ENCODE data around the gene AGBL4.

AGBL4 gene

DNA sequence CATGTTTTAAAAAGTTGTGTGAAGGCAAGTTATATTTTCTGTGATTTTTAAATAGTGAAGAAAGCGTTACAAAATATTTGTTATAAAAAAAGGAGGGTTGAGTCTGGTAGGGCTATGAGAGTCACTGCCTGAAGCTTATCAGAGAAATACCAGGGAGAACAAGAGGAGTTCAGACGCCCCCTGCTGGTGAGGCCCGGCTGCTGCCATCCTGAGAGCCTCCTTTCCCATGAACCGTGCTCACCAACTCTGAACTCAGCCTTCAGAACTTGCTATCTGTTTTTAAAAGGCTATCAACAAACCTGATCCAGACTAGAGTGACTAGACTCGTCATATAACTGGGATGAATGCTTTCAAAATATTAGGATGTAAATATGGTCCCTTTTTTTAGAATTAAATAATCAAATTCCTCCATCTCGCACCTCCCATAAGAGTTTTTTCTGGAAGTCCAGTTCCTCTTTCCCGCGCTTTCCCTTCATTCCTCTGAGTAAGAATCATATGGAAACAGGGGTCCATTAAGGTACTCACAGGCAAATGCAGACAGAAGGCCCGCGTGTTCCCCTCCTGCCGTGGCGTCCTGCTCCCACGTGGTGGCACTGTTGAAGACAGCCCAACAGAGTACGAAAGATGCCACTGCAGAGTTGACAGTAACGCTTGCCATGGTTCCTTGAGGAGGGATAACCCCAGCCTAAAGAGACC is 1525.5 kb downstream of the AGBL4 start:
- peak; percentile 42 for DNase-seq

DNA sequence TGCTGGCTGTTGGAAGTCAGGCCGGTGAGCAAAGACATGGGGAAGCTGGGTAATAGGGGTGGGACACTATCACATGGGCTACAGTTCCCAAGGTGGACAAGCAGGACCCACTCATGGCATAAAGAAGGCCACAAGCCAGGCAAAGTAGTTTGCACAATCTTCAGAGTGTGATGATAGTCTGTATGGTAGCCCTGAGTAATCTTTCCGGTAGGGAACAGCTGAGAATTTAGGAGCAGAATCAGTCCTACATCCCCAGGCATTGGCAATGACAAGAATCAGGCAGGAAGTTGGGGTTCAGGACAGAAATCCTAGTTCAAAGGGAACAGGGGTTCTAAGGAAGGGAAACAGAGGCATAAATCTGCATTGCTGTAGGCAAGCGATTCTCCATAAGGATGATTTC is 1527.8 kb downstream of the AGBL4 start:
- no peak for DNase-seq

DNA sequence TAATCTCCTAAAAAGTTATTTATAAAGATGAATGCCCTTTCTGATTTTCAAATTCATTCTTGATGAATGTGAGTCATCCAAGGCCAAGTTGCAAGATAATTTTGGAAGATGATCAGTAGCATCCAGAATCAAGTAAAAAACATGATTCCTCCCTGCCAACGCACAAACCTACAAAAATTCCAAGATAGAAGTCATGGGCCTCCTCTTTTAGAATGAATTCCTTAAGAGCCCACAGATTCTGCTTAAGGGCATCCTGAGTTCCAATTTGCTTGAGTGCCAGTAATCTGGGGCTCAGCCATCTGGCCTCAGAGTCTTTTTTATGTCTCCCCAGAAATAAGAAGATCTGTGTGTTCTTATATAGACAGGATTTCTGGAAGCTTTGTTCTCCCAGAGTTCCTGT is 1528.6 kb downstream of the AGBL4 start:
- DNase-seq: no peak

DNA sequence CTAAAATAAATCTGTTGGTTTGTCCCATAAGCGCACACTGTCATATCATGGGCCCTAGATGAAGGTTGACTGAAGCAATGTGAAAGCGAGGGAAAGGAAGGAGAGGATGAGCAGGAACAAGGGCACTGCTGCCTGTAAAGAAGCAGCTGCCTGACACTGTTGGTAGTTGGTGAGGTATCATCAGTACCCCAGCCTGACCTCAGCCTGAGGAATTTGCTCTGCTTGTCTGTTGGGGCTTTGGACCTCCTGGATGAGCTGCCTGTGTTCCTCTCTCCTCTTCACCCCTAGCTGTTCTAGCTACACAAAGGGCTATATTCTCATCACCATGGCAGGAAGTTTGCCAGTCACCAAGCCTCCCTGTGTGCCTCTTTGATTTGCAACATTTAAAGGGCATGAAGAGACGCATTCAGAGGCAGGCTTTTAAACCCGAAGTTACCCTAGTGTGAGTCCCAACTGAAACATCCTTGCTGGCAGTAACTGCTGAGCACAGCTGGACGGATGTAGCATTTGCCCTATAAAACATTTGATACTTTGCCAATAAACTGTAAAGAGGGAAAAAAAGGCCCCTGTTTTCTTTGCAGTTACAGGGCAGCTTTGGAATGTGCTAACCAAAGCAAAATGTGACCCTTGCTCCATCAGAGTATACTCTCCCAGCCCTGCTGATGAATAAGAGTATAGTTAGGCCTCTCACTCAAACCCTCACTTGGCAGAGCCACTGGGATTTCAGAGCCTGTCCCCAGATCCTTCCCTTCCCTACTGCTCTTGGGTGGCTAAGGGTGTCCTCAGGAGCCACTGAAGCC is 1529.6 kb downstream of the AGBL4 start:
- DNase-seq: no peak

DNA sequence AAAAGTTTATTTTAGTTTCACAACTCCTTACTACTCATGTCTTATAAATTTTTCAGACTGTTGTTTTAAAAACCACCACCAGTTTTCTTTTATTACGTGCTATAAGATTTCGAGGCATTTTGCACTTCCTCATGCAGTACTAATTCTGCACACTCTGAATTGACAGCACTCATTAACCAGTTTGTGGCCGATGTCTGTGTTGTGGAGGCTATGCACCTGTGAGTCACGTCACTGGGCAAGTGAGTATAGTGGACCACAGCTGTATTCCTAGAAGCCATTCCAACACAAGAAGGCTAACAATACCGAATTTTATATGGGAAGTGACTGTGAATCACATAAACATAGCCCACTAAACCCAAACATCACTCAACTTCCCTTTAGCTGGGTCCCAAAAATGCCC is 1530.7 kb downstream of the AGBL4 start:
- DNase-seq: no peak

DNA sequence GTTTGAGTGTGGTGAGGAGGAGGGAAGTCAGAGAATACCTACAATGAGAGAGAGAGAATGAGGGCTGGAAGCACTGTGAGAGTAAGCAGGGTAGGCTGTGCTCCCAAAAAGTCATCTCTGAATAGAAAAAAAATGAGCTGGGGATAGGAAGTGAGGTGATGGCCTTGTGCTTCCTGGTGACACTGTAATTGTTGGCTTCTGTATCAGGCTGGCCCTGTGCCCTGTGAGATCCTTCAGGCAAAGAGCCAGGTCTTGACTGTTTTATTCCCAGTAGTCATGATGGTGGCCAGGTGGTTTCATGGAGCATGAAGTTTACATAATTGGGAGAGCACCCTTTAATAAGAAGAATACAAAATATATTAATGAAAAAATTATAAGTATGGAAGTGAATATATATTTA is 1531.4 kb downstream of the AGBL4 start:
- DNase-seq: no peak

DNA sequence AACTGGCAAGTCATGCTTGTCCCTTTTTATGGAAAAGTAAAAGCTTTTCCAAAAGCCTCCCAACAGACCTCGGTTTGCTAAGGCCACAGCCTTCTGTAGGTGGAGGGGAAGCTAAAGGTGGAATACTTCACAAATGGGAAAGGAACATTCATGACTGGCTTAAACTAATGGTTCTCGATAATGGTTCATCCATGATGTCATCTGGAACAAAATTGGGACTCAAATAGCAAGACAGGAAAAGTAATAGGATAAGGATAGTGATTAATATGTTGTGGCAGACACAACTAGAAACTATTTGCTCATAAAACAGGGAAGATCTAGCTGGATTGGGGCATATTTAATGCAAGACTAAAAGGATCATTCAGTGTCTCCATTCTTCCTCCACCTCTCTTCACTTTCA is 1535.0 kb downstream of the AGBL4 start:
- no peak for DNase-seq

All from NK-92 treated with Interleukin-12 subunit alpha and Interleukin-12 subunit beta, amount 100 ng/mL, for 24 hours (cell line).